H1 (cell line): ENCODE data around the gene RBM18. TPM values are rescaled to one million over a fixed set of nuclear protein-coding genes. Genes with fewer than 3 reads are reported as not detected.

Source experiments
- CTCF ChIA-PET: fragments of 300-600 bp; sonication (Branson Sonifier 250); formaldehyde crosslinking; loops from one replicate; lab custom pipeline; 2021; ENCODE audit not compliant: partially characterized antibody; lab: Charles Lee
- POLR2A ChIA-PET: fragments of 300-600 bp; sonication (Branson Sonifier 250); formaldehyde crosslinking; loops from one replicate; lab custom pipeline; 2021; ENCODE audit warnings: inconsistent platforms; ENCODE audit not compliant: partially characterized antibody; lab: Charles Lee
- DNase-seq, 2 experiments: peaks; one replicate each; pipeline versions ENCODE4 v3.0.0 to v3.0.0-alpha.2; 2010 to 2022; ENCODE audit warnings: low spot score in 2 of 2, low read depth in 1 of 2, mixed read lengths in 1 of 2
- FAIRE-seq: peaks from 2 replicates; lab custom pipeline; 2011; peaks lifted over from hg19 to GRCh38; lab: Jason Lieb, UNC
- H2AFZ ChIP-seq: 2 replicates; pipeline ENCODE4 v1.8.1; 2012; ENCODE audit warnings: low read length, inconsistent platforms
- H2AK5ac ChIP-seq: 2 replicates; pipeline ENCODE4 v1.6.1; 2013; ENCODE audit warnings: low read depth, low read length
- H2BK120ac ChIP-seq: replicated peaks from 2 replicates; pipeline ENCODE3; 2013; ENCODE audit warnings: low read depth, low read length, inconsistent platforms
- H2BK12ac ChIP-seq: 2 replicates; pipeline ENCODE4 v1.6.1; 2013; ENCODE audit warnings: low read depth, low read length
- H2BK15ac ChIP-seq: 2 replicates; pipeline ENCODE4 v1.6.1; 2013; ENCODE audit warnings: low read length
- H2BK20ac ChIP-seq: 2 replicates; pipeline ENCODE4 v1.6.1; 2013; ENCODE audit warnings: low read length
- H2BK5ac ChIP-seq: 2 replicates; pipeline ENCODE4 v1.6.1; 2013; ENCODE audit warnings: low read depth, low read length
- H3K14ac ChIP-seq: 2 replicates; pipeline ENCODE4 v1.6.1; 2013; ENCODE audit warnings: inconsistent platforms; ENCODE audit not compliant: insufficient read length
- H3K18ac ChIP-seq: 2 replicates; pipeline ENCODE4 v1.6.1; 2013; ENCODE audit warnings: low read length; ENCODE audit errors: extremely low read depth
- H3K23ac ChIP-seq: 2 replicates; pipeline ENCODE4 v1.6.1; 2013; ENCODE audit warnings: inconsistent platforms; ENCODE audit not compliant: insufficient read length
- H3K23me2 ChIP-seq: 2 replicates; pipeline ENCODE4 v1.6.1; 2013; ENCODE audit warnings: low read depth, low read length
- H3K27ac ChIP-seq: 2 replicates; pipeline ENCODE4 v1.6.1; 2011; ENCODE audit warnings: low read depth, low read length, inconsistent platforms
- H3K27me3 ChIP-seq, 4 experiments: replicated peaks in 1 of 4; 1 replicate in 1 of 4; 2 replicates in 3 of 4; pipeline versions ENCODE4 v1.6.1 to v1.8.1; 2011 to 2013; ENCODE audit warnings: low read length in 3 of 4, mild to moderate bottlenecking in 3 of 4, inconsistent platforms in 2 of 4, mixed read lengths in 2 of 4, moderate library complexity in 1 of 4; ENCODE audit not compliant: control insufficient read depth in 3 of 4, insufficient read depth in 3 of 4; ENCODE audit errors: extremely low read depth in 1 of 4
- H3K36me3 ChIP-seq, 4 experiments: 2 replicates each; pipeline versions ENCODE4 v1.6.1 to v1.8.1; 2011 to 2013; ENCODE audit warnings: mild to moderate bottlenecking in 4 of 4, low read length in 3 of 4, moderate library complexity in 2 of 4, control low read depth in 1 of 4, inconsistent platforms in 1 of 4; ENCODE audit not compliant: insufficient read depth in 4 of 4, control insufficient read depth in 2 of 4
- H3K4ac ChIP-seq: replicated peaks from 2 replicates; pipeline ENCODE3; 2013; ENCODE audit warnings: low read length, low read depth, mixed read lengths, inconsistent platforms; ENCODE audit not compliant: insufficient read length
- H3K4me1 ChIP-seq, 4 experiments: replicated peaks in 1 of 4; 1 replicate in 1 of 4; 2 replicates in 3 of 4; pipeline versions ENCODE4 v1.6.1 to v1.8.1; 2011 to 2013; ENCODE audit warnings: low read length in 3 of 4, inconsistent platforms in 2 of 4, mixed read lengths in 1 of 4; ENCODE audit not compliant: insufficient read depth in 4 of 4, control insufficient read depth in 3 of 4
- H3K4me2 ChIP-seq, 2 experiments: 2 replicates each; pipeline versions ENCODE4 v1.6.1 to v1.8.1; 2011 to 2013; ENCODE audit warnings: low read depth in 2 of 2, low read length in 2 of 2, control low read depth in 1 of 2, inconsistent platforms in 1 of 2, mild to moderate bottlenecking in 1 of 2; ENCODE audit not compliant: insufficient read depth in 1 of 2
- H3K4me3 ChIP-seq, 4 experiments: fragments of 200-600, 300-600 bp in 1 of 4; sonication (generic), shearing (Covaris generic), sonication (Bioruptor Twin) in 1 of 4; 2 replicates each; pipeline versions ENCODE4 v1.5.1 to v1.8.1; 2011 to 2016; ENCODE audit warnings: low read length in 4 of 4, low read depth in 3 of 4, control low read depth in 2 of 4, inconsistent platforms in 2 of 4, mild to moderate bottlenecking in 2 of 4, mixed read lengths in 1 of 4, moderate library complexity in 1 of 4; ENCODE audit not compliant: insufficient read depth in 2 of 4; ENCODE audit errors: extremely low read depth in 1 of 4
- H3K56ac ChIP-seq: replicated peaks from 2 replicates; pipeline ENCODE3; 2013; ENCODE audit warnings: low read depth, mild to moderate bottlenecking, mixed read lengths, low read length, inconsistent platforms; ENCODE audit not compliant: insufficient read length
- H3K79me1 ChIP-seq: 2 replicates; pipeline ENCODE4 v1.6.1; 2013; ENCODE audit warnings: low read depth, low read length, control low read depth
- H3K79me2 ChIP-seq, 2 experiments: 2 replicates each; pipeline versions ENCODE4 v1.6.1 to v1.8.1; 2012 to 2013; ENCODE audit warnings: low read length in 2 of 2, mild to moderate bottlenecking in 2 of 2, inconsistent platforms in 1 of 2; ENCODE audit not compliant: insufficient read depth in 2 of 2, control insufficient read depth in 1 of 2
- H3K9ac ChIP-seq, 4 experiments: replicated peaks in 1 of 4; 1 replicate in 1 of 4; 2 replicates in 3 of 4; pipeline versions ENCODE4 v1.6.1 to v1.8.1; 2011 to 2013; ENCODE audit warnings: low read depth in 3 of 4, low read length in 3 of 4, control low read depth in 2 of 4, mild to moderate bottlenecking in 2 of 4, moderate library complexity in 2 of 4, inconsistent platforms in 1 of 4; ENCODE audit errors: extremely low read depth in 1 of 4
- H3K9me3 ChIP-seq, 2 experiments: 2 replicates each; pipeline versions ENCODE4 v1.6.1 to v1.8.1; 2012 to 2013; ENCODE audit warnings: mild to moderate bottlenecking in 2 of 2, moderate library complexity in 2 of 2, control low read depth in 1 of 2, inconsistent platforms in 1 of 2, low read depth in 1 of 2, low read length in 1 of 2, mixed read lengths in 1 of 2; ENCODE audit not compliant: insufficient read depth in 2 of 2
- H4K20me1 ChIP-seq, 2 experiments: replicated peaks in 1 of 2; 2 replicates each; pipeline versions ENCODE3 to v1.8.1; 2011 to 2013; ENCODE audit warnings: inconsistent platforms in 2 of 2, low read length in 2 of 2, mild to moderate bottlenecking in 1 of 2; ENCODE audit not compliant: insufficient read depth in 2 of 2, control insufficient read depth in 1 of 2
- H4K5ac ChIP-seq: 2 replicates; pipeline ENCODE4 v1.6.1; 2013; ENCODE audit warnings: low read length, low read depth, mixed read lengths, inconsistent platforms; ENCODE audit not compliant: insufficient read length
- H4K8ac ChIP-seq: 2 replicates; pipeline ENCODE4 v1.8.0; 2013; ENCODE audit warnings: mild to moderate bottlenecking, moderate library complexity, low read length, inconsistent platforms; ENCODE audit not compliant: insufficient read depth; ENCODE audit errors: extremely low read depth
- H4K91ac ChIP-seq: replicated peaks from 2 replicates; pipeline ENCODE3; 2013; ENCODE audit warnings: low read length, mixed read lengths, inconsistent platforms; ENCODE audit not compliant: insufficient read length
- BACH1 ChIP-seq: IDR thresholded peaks from 2 replicates; pipeline ENCODE4 v1.6.1; 2012; ENCODE audit warnings: low read length, improper control_type of control experiment
- CHD1 ChIP-seq: IDR thresholded peaks from 2 replicates; pipeline ENCODE4 v1.6.1; 2012; ENCODE audit warnings: low read depth, low read length, improper control_type of control experiment
- JUND ChIP-seq: IDR thresholded peaks from 2 replicates; pipeline ENCODE4 v1.6.1; 2011; ENCODE audit warnings: mild to moderate bottlenecking, improper control_type of control experiment, low read length
- NRF1 ChIP-seq: IDR thresholded peaks from 2 replicates; pipeline ENCODE4 v1.6.1; 2011; ENCODE audit warnings: mild to moderate bottlenecking, low read depth, low read length, improper control_type of control experiment
- POU5F1 ChIP-seq: IDR thresholded peaks from 2 replicates; pipeline ENCODE4 v1.6.1; 2011; ENCODE audit warnings: low read depth, mild to moderate bottlenecking, low read length, moderate library complexity
- SRF ChIP-seq: IDR thresholded peaks from 2 replicates; pipeline ENCODE4 v1.6.1; 2011; ENCODE audit warnings: mild to moderate bottlenecking, low read depth, low read length, moderate library complexity
- TEAD4 ChIP-seq: IDR thresholded peaks from 2 replicates; pipeline ENCODE4 v1.6.1; 2012; ENCODE audit warnings: low read depth, low read length, inconsistent platforms, mixed read lengths
- WGBS, 2 experiments: shearing (Covaris generic) in 1 of 2; methylation state at CpG; one replicate each; pipeline versions ENCODE4 v1.1.6 to v1.1.7; 2013 to 2015; ENCODE audit warnings: low lambda C conversion rate in 2 of 2, mixed read lengths in 2 of 2, inconsistent platforms in 1 of 2, low coverage in 1 of 2, missing lambda C conversion rate in 1 of 2; ENCODE audit not compliant: insufficient replicate concordance in 2 of 2, insufficient coverage in 1 of 2, insufficient read length in 1 of 2; ENCODE audit errors: extremely low coverage in 1 of 2, missing lambda C conversion rate in 1 of 2; 5-methylcytosine and 5-hydroxymethylcytosine counted together
- polyA plus RNA-seq, 7 experiments: library from polyadenylated mRNA; depleted of rRNA in 3 of 7; stranded (reverse) in 5 of 7; unstranded in 2 of 7; fragments of >200 nt in 5 of 7; fragments of 200-250 nt in 2 of 7; gene quantifications; 1 replicate in 5 of 7; 2 replicates in 1 of 7; 4 replicates in 1 of 7; pipeline versions ENCODE4 v1.2.1 to v1.2.3, GENCODE V29; 2011 to 2013; ENCODE audit warnings: missing spikeins in 2 of 7, mixed read lengths in 2 of 7
- total RNA-seq: library from RNA; stranded (reverse); fragmentation: NEBNext Ultra II Directional; extraction: Animal tissue kit (Norgen Biotek cat#: 25700); gene quantifications from 2 replicates; pipeline ENCODE4 v1.2.1, GENCODE V29; 2021
- TF ChIP-seq, protein P1 (sequence below): IDR thresholded peaks from 2 replicates; pipeline ENCODE4 v1.6.1; 2011; ENCODE audit warnings: low read depth, mild to moderate bottlenecking, low read length; ENCODE audit not compliant: insufficient read depth

RBM18 gene
- total and polyA plus RNA-seq, 2 of the 8 experiments (the other 6 are each of a cell fraction or from before 2014, with no cell fraction given) = 5.9 to 14.3 TPM

DNA sequence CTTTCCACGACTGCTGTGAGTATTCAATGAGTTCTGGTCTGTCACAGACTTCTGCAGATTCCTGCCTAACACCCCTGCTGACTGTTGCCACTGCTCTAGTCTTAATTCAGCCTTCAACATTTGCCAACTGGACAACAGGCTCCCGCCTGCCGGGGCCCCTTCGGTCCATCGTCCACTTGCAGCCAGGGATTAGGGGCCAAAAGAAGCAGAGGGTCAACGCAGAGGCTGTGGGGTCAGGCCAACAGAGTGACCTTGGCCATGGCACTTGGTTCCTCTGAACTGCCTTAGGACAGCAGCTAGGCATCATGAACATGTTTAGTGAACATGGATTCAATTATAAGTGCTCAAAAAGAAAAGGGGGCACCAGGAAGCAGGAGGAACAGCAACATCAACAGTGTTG is 76.3 kb downstream of the RBM18 start:
- Histone ChIP-seq H2BK120ac (no peak overlapping the region), H3K18ac (no peak overlapping the region), H3K36me3 (no peaks in the 10 kb centered on the region), H3K4me3 (no peak overlapping the region), H3K23me2 (no peaks in the 10 kb centered on the region), H4K20me1 (no peaks in the 10 kb centered on the region), H3K4me2 (no peak overlapping the region), H3K27ac (no peak overlapping the region), H3K79me2 (no peaks in the 10 kb centered on the region), H3K4ac (no peak overlapping the region), H4K91ac (no peak overlapping the region), H2BK5ac (no peak overlapping the region), H4K8ac (no peak overlapping the region), H3K27me3 (no peaks in the 10 kb centered on the region; a peak in 1 of 7 replicates), H3K14ac (no peak overlapping the region), H3K23ac (no peak overlapping the region), H3K9me3 (no peaks in the 10 kb centered on the region), H4K5ac (no peak overlapping the region), H3K9ac (no peak overlapping the region), H2AK5ac (no peak overlapping the region), H2AFZ (no peak overlapping the region), H3K79me1 (no peaks in the 10 kb centered on the region), H2BK20ac (no peak overlapping the region), H3K4me1 (peaks cover 0 to 3% (median 1%) of the 10 kb centered on the region in 4 experiments; a peak in 2 of 7 replicates), H2BK12ac (no peak overlapping the region), H2BK15ac (0 out of 2 replicates have a peak overlapping the region, but pooled peaks have one; percentile 72), H3K56ac (no peak overlapping the region)
- DNase-seq = no peak
- no peak for FAIRE-seq
- 87% methylated on average over 6 of the region's 6 CpGs; no CpG with 5 or more reads in 1 of the 2 experiments for WGBS, 2 experiments
- POLR2A ChIA-PET = no interaction called here
- CTCF ChIA-PET = interaction anchor here (1.1 to 2.7 kb wide), 7 partner anchors 9 to 162 kb away, joined by 3 to 12 read pairs (median 4); no protein-coding TSS in a partner anchor
- TF ChIP-seq, protein P1, sequence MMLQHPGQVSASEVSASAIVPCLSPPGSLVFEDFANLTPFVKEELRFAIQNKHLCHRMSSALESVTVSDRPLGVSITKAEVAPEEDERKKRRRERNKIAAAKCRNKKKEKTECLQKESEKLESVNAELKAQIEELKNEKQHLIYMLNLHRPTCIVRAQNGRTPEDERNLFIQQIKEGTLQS = no peak
- TF ChIP-seq JUND = no peak
- TF ChIP-seq POU5F1 = no peak
- TF ChIP-seq BACH1 = no peak
- TF ChIP-seq SRF = no peak
- TF ChIP-seq NRF1 = no peak
- no peak for TF ChIP-seq CHD1
- TF ChIP-seq TEAD4 = no peak
